GM12872 (cell line): ENCODE data around the gene SOCS3.
A peak's percentile ranks its signal among the peaks of the same experiment; 100 is the strongest.

Experiments
- TF ChIP-seq, protein P1 (sequence below): IDR thresholded peaks from 3 replicates; pipeline ENCODE4 v1.5.1; 2011; ENCODE audit warnings: low read depth, mild to moderate bottlenecking, low read length, moderate library complexity; ENCODE audit not compliant: insufficient read depth

The SOCS3 gene

DNA sequence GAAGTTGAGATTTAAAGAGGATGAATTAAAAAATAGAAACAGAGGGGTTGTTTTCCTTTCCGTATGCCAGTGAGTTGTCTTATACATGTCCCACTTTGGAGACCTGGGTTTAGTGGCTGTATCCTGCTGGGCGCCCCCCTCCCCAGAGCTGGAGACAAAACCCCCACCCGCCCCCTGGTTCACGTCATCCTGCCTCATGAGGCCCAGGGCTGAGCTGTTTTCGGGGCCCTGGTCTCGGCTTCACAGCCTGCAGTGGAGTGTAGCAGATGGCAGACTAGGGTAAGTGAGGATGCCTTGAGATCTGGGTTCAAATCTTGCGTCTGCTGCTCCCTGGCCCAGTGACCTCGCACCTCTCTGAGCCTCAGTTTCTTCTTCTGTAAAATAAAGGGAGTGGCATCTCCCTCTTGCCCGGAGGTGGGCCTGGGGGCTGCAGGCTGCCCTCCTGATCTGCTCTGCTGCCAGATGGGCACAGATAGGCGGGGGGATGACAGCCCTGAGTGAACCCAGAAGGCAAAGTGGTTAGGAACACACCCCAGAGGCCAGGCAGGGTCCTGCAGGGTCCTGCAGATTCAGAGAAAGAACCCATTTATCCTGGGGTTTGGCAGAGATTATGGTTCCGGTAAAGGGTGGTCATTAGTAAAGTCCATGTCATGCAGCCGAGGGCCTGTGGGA is 45.1 kb downstream of the SOCS3 start:
- TF ChIP-seq, protein P1, sequence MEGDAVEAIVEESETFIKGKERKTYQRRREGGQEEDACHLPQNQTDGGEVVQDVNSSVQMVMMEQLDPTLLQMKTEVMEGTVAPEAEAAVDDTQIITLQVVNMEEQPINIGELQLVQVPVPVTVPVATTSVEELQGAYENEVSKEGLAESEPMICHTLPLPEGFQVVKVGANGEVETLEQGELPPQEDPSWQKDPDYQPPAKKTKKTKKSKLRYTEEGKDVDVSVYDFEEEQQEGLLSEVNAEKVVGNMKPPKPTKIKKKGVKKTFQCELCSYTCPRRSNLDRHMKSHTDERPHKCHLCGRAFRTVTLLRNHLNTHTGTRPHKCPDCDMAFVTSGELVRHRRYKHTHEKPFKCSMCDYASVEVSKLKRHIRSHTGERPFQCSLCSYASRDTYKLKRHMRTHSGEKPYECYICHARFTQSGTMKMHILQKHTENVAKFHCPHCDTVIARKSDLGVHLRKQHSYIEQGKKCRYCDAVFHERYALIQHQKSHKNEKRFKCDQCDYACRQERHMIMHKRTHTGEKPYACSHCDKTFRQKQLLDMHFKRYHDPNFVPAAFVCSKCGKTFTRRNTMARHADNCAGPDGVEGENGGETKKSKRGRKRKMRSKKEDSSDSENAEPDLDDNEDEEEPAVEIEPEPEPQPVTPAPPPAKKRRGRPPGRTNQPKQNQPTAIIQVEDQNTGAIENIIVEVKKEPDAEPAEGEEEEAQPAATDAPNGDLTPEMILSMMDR = peak; percentile 42; the same call in 1 of the 3 replicates

DNA sequence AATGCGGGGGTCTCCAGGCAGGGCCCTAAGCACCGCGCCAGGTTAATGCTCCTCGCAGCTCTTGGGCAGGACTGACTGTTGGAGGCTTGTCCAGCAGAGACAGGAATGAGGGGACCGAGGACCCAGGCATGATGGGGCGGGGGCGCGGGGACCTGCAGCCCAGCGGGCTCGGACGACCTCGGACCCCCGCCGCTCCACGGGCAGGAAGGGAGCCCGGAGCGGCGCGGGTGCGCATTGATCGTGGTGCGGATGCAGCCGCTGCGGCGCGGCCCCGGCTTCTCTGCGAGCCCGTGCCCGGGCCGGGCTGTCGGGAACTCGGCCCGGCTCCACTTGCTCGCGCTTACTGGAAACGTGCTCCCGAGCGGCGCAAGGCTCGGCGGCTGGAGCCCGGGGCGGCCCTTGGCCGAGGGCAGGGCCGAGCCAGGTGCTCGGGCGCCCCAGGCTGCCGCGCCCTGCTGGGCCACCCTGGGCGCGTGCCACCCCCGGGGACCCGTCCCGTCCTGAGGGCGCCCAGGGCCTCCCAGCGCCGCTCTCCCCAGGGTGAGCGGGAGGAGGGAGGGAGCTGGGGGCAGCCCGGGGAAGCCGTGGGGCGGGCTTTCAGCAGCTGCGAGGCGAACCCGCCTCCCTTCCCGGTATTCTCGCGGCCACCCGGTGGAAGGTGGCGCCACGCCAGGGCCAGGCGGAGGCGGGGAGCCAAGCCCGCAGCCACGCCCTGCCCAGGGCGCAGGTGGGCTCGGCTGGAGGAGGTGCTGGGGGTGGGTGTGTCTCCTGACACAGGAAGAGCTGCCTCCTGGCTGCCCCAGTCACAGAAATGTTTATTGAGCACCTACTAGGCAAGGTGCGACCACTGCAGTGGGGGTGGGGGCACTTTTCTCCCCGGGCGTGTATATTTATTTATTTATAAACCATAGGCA is 45.9 kb downstream of the SOCS3 start:
- TF ChIP-seq, protein P1 = no peak

DNA sequence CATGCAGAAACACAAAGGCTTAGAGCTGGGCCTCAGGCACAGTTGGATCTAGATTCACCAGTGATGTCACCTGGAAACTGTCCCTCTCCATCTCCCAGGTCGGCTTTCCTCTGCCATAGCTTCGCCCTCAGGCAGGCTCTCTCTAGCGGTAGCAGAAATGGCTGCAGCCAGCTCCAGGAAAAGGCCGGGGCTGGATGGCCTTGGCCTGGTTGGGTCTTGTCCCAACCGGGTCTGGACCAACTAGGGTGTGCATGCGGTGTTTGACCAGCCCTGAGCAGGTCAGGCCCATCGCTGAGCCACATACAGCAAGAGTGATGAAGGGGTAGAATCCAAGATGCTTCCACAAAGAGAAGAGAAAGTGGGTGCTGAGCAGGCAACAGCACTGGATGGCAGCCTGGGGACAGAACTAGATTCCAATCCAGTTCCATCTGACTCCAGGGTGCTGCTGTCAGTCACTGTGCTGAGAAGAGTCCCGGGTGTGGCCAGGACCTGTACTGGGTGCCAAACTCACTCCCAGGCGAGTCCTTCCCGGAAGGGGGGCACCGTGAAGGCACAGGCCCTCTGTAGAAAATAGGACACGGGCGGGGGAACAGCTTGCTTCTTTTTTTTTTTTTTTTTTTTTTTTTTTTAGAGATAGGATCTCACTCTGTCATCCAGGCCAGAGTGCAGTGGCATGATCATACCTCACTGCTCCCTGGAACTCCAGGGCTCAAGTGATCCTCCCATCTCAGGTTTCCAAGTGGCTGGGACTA is 51.8 kb downstream of the SOCS3 start:
- TF ChIP-seq, protein P1 = no peak

DNA sequence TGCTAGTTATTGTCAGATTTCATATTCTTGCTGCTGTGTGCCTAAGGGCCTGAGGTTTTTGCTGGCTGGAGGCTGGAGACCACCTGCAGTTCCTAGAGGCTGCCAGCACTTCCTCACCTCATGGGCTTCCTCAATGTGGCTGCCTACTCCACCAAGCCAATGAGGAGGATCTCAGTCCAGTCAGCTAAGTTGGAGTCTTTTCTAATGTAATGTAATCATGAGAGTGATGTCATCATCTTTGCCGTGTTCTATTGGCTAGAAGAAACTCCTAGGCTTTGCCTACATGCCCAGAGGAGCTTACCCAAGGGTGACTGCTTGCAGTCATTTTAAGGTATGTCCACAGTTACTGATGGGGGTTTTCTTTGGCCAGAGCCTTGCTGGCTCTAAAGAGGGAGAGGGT is 53.0 kb downstream of the SOCS3 start:
- TF ChIP-seq, protein P1 = no peak
